Right renal pelvis (tissue), 4 donors: ENCODE results near the gene ST3GAL3. TPM values are rescaled to one million over a fixed set of nuclear protein-coding genes. Genes with fewer than 3 reads are reported as not detected.

Experiments used
- DNase-seq, 4 donors: peaks; one replicate each; pipeline ENCODE4 v3.0.0-alpha.2; 2013; ENCODE audit warnings: low read depth in 4 of 4, low spot score in 3 of 4, missing footprints in 1 of 4
- polyA plus RNA-seq, 4 donors: library from polyadenylated mRNA; unstranded; fragments of 120-200 nt; gene quantifications; one replicate each; pipeline ENCODE4 v1.2.1, GENCODE V29; 2013; ENCODE audit not compliant: insufficient read length in 4 of 4

ST3GAL3 gene
- polyA plus RNA-seq, 4 donors, result 21.2 to 26.6 (median 21.6) TPM

DNA sequence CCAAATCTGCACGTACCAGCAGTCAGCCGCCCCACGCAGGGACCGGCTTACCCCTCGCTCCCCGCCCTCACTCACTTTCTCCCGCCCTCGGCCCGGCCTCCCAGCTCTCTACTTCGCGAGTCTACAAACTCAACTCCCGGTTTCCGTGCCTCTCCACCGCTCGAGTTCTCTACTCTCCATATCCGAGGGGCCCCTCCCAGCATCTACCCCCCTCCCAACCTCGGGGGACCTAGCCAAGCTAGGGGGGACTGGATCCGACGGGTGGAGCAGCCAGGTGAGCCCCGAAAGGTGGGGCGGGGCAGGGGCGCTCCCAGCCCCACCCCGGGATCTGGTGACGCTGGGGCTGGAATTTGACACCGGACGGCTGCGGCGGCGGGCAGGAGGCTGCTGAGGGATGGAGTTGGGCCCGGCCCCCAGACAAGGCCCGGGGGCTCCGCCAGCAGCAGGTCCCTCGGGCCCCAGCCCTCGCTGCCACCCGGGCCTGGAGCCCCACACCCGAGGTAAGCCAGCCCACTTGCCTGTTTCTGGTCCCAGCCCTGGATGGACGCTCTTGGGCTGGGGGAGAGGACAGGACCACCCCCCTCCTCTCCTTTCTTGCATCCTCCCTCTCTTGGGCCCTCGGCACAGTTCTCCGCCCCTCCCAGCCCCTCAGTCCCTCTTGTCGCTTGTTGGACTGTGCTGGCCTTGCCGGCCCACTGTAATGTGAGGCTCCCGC is 226.2 kb downstream of the ST3GAL3 start, which contains the start of gene ARTN:
Gene ARTN, plus strand, starts transcription at position 416 of the 715 bp plus-strand sequence. CDS start 1,856 bp downstream, outside the sequence.
- no peak for DNase-seq

DNA sequence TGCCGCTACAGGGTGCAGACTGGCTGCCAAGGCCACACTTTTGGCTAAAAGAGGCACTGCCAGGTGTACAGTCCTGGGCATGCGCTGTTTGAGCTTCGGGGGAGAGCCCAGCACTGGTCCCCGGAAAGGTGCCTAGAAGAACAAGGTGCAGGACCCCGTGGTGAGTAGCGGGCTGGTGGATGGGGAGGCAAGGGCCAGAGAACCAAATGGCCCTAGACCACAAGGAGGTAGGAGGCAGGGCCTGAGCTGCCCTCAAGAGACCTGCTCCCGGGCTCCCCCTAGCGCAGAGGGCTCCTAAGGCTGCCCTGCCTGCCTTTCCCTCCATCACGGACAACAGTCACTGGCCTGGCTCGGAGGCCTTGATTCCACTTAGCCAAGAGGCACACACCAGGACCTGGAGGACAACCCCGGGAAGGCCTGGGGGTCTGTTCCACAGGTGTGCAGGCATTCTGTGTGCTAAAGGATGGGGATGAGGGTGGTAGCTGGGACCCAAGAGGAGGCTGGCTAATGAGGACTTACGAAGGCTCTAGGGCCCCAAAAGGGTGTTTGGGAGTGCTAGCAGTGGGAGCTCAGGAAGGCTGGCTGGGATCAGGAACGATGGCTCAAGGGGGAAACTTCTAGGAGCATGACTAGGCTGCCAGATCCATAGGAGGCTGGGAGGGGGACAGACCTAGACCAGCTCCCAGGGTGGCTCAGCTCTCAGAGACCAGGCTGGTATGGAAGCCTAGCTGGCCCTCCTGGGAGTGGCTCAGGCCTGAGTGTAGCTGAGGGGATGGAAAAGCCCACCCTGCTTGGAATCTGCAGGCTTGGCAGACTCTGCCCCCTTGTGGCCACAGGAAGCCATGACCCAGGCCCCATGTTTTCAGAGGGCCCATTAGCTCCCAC is 227.0 kb downstream of the ST3GAL3 start:
- DNase-seq, result peak in 1 of 4 donors; percentile 63

GRCh38 chr1:43934986-43935324 is 227.6 kb downstream of the ST3GAL3 start:
- no peak for DNase-seq

DNA sequence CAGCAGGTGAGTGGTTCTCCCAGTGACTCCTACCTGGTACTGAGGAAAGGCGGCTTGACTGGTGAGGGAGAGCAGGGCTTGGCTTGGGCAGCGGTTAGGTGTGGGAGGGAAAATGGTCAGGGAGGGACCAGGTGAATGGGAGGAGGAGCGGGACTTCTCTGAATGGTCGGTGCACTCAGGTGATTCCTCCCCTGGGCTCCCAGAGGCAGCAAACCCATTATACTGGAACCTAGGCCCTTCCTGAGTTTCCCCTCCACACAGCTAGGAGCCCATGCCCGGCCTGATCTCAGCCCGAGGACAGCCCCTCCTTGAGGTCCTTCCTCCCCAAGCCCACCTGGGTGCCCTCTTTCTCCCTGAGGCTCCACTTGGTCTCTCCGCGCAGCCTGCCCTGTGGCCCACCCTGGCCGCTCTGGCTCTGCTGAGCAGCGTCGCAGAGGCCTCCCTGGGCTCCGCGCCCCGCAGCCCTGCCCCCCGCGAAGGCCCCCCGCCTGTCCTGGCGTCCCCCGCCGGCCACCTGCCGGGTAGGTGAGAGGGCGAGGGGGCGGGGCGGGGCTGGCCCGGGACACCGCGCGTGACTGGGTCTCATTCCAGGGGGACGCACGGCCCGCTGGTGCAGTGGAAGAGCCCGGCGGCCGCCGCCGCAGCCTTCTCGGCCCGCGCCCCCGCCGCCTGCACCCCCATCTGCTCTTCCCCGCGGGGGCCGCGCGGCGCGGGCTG is 228.5 kb downstream of the ST3GAL3 start:
- no peak for DNase-seq

DNA sequence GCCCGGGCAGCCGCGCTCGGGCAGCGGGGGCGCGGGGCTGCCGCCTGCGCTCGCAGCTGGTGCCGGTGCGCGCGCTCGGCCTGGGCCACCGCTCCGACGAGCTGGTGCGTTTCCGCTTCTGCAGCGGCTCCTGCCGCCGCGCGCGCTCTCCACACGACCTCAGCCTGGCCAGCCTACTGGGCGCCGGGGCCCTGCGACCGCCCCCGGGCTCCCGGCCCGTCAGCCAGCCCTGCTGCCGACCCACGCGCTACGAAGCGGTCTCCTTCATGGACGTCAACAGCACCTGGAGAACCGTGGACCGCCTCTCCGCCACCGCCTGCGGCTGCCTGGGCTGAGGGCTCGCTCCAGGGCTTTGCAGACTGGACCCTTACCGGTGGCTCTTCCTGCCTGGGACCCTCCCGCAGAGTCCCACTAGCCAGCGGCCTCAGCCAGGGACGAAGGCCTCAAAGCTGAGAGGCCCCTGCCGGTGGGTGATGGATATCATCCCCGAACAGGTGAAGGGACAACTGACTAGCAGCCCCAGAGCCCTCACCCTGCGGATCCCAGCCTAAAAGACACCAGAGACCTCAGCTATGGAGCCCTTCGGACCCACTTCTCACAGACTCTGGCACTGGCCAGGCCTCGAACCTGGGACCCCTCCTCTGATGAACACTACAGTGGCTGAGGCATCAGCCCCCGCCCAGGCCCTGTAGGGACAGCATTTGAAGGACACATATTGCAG is 229.3 kb downstream of the ST3GAL3 start:
- DNase-seq, result no peak

- no peak for DNase-seq
These were observed 230.0 kb downstream of the ST3GAL3 start for GRCh38 chr1:43937179-43937865.

GRCh38 chr1:43938383-43938782 is 231.0 kb downstream of the ST3GAL3 start:
- no peak for DNase-seq

DNA sequence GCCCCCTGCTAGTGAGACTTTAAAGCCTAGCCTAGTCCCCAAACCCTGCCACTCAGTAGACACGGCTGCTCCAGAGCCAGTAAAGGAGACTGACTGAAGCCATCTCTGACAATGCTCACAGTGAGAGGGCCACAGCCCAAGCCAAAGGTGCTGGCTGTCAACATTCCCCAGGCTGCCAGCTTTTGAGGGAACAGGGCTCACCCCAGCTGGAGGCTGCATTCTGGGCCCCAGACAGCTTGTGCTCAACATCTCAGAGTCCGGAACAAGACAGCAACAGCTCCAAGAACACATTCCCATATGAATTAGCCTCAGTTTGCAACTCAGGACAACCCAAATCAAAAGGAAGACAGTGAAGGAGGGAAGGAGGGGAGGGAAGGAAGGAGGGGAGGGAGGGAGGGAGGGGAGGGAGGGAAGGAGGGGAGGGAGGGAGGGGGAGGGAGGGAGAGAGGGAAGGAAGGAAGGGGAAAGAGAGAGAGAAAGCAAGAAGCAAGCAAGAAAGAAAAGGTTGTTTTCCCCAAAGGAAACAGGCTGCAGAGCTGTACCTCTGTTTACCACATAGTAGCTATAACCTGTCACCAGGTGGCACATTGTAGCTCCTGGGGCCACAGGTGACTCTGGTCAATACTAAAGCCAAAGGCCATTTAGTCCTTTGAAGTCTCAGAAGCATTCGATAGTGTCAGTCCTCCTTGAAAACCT is 231.7 kb downstream of the ST3GAL3 start:
- no peak for DNase-seq

- DNase-seq, result no peak
These were observed 235.1 kb downstream of the ST3GAL3 start for GRCh38 chr1:43942411-43942810.

GRCh38 chr1:43944860-43945259 is 237.5 kb downstream of the ST3GAL3 start:
- no peak for DNase-seq

DNA sequence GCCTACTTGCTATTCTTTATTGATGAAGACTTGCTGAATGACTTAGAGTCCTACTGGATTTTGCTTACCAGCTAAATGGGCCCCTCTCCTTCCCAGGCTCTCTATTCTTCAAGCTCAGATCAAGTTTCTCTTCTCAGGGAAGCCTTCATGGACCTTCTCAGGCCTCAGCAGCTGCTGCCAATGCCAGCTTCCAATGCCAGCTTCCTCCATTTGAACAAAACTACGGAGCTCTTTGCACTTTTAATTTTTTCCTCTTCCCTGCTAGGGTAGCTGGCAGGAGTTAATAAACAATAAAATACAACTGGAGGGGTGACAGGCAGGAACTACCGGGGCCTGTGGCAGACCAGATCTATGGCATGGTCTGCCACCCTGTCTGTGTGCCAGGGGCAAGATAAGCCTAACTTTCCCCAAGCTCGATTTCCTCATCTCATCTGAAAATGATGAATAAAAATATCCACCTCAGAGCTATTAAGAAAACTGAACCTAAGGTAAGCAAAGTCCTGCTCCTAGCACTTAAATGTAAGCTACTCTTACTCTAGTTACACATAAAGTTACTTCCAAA is 238.4 kb downstream of the ST3GAL3 start:
- no peak for DNase-seq

DNA sequence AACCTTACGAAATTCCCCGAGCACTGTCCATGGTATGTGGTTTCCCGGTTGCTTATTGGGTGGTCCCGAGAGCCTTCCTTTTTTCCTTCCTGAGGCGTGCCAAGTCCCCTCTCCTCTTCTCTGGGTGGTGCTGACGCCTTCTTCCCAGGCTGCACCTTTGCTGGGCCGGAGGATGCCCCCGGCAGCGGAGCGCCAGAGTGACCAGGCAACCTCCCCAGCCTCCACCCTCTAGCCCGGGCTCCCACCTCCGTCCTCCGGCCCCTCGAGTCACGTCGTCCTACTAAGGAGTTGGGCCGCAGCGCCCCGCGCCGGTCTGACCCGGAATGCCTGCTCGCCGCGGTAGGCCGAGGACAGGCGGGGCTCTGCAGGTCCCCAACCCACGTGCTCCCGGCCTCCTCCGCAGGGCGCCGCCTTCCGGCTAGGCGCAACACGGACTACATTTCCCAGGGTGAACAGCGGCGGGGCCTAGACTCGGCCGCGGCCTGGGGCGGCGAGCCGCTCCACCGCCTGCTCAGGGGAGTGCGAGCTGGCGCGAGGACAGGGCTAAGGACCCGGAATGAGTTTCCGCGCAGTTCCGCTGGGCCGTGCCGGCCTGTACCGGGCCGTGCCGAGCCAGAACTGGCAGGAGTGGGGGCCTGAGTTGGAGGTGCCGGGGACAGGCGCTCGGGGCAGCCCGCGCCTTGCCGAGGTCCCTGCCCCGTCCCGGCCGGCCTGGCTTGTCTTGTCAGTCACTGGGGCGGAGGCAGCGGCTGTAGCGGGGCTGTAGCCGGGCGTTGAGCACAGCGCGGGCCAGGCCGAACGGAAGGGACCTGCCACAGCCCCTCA is 239.1 kb downstream of the ST3GAL3 start, which contains the start of gene IPO13:
Gene IPO13, plus strand, starts transcription at position 715 of the 825 bp plus-strand sequence. CDS start 651 bp downstream, outside the sequence.
- peak; percentile 90 to 95 (median 90) for DNase-seq

GRCh38 chr1:43947061-43947873 is 239.9 kb downstream of the ST3GAL3 start:
- DNase-seq, result no peak

- DNase-seq, result no peak
These were observed 240.6 kb downstream of the ST3GAL3 start for GRCh38 chr1:43947874-43948437.

DNA sequence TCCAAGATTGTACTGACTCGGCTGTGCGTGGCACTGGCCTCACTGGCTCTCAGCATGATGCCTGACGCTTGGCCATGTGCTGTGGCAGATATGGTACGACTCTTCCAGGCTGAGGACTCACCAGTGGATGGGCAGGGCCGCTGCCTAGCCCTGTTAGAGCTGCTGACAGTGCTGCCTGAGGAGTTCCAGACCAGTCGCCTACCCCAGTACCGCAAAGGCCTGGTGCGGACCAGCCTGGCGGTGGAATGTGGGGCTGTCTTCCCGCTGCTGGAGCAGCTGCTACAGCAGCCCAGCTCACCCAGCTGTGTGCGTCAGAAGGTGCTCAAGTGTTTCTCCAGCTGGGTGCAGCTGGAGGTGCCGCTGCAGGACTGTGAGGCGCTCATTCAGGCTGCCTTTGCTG is 242.3 kb downstream of the ST3GAL3 start:
- DNase-seq, result no peak

DNA sequence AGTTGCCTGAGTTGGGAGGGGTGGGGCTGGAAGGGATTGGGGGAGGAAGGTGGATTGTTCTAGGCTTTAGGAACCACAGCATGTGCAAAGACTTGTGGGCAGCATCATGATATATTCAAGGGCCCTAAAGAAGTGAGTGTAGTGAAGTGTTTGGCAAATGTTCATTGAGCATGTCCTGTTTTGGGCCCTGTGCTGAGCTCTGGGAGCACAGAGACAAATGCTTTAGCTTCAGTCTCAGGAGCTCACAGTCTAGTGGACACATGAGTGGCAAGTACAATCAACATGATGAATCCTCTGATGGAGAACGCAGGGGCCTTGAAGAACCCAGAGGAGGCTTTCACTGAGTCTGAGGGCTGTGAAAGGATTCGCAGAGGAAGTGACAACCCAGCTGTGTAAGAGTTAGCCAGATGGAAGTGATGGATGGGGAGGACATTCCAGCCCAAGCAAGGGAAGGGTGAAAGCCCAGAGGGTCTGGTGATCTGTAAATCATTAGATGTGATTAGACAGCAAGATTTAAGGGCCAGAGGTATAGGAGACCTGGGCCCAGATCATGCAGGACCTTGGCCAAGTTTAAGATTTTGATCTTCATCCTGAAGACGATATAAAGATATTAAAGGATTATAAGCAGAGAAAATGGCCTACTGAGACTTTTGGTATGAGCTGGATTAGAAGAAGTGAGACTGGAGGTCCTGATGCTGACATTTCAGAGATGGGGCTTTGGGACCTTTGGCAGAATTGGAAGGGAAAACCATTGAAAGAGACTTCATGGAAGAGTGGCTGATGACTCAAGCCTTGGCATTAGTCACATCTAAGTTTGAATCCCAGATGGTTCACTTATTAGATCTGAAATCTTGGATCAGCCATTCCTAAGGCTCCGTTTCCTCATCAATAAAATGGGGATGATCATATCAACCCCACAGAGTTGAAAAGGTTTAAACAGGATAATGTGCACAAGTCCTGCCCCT is 244.0 kb downstream of the ST3GAL3 start:
- no peak for DNase-seq
